Hepatocyte (in vitro differentiated cells): ENCODE results near the gene CDC45. TPM values are rescaled to one million over a fixed set of nuclear protein-coding genes. Genes with fewer than 3 reads are reported as not detected.

Experiments used
- DNase-seq: peaks from one replicate; pipeline ENCODE4 v3.0.0-alpha.2; 2016; ENCODE audit warnings: low spot score
- H2AFZ ChIP-seq: fragments of 200-600 bp; sonication (generic); 2 replicates; pipeline ENCODE4 v1.6.0; 2016; ENCODE audit warnings: antibody characterized with exemption, mild to moderate bottlenecking
- H3K27ac ChIP-seq: fragments of 200-600 bp; sonication (generic); 2 replicates; pipeline ENCODE4 v1.5.1; 2016; ENCODE audit warnings: mild to moderate bottlenecking
- H3K27me3 ChIP-seq: fragments of 200-600 bp; sonication (generic); 2 replicates; pipeline ENCODE4 v1.6.1; 2016
- H3K36me3 ChIP-seq: fragments of 200-600 bp; sonication (generic); replicated peaks from 2 replicates; pipeline ENCODE4 v1.5.1; 2016; ENCODE audit warnings: low read depth; ENCODE audit not compliant: insufficient read depth
- H3K4me1 ChIP-seq: fragments of 200-600 bp; sonication (generic); 2 replicates; pipeline ENCODE4 v1.5.1; 2016; ENCODE audit warnings: mild to moderate bottlenecking, moderate library complexity; ENCODE audit not compliant: insufficient read depth
- H3K4me2 ChIP-seq: fragments of 200-600 bp; sonication (generic); 2 replicates; pipeline ENCODE4 v1.6.0; 2016
- H3K4me3 ChIP-seq: fragments of 200-600 bp; sonication (generic); 2 replicates; pipeline ENCODE4 v1.5.1; 2016; ENCODE audit warnings: mild to moderate bottlenecking
- H3K79me2 ChIP-seq: fragments of 200-600 bp; sonication (generic); 2 replicates; pipeline ENCODE4 v1.6.0; 2017; ENCODE audit warnings: mild to moderate bottlenecking
- H3K9me2 ChIP-seq: fragments of 200-600 bp; sonication (generic); replicated peaks from 2 replicates; pipeline ENCODE4 v1.6.0; 2017; ENCODE audit warnings: mild to moderate bottlenecking; ENCODE audit not compliant: insufficient read depth
- H3K9me3 ChIP-seq: fragments of 200-600 bp; sonication (generic); 2 replicates; pipeline ENCODE4 v1.5.1; 2016; ENCODE audit warnings: low read depth, mild to moderate bottlenecking
- H4K20me1 ChIP-seq: fragments of 200-600 bp; sonication (generic); 2 replicates; pipeline ENCODE4 v1.6.0; 2016; ENCODE audit warnings: mild to moderate bottlenecking; ENCODE audit not compliant: insufficient read depth, poor library complexity, severe bottlenecking
- EZH2 ChIP-seq: fragments of 200-600 bp; sonication (generic); IDR thresholded peaks from 2 replicates; pipeline ENCODE4 v1.6.1; 2016; ENCODE audit warnings: antibody characterized with exemption, mild to moderate bottlenecking, borderline replicate concordance
- EZH2phosphoT487 ChIP-seq: fragments of 200-600 bp; sonication (generic); IDR thresholded peaks from one replicate; pipeline ENCODE4 v1.6.1; 2018; ENCODE audit warnings: antibody characterized with exemption, mild to moderate bottlenecking, low read depth, moderate library complexity; ENCODE audit not compliant: unreplicated experiment, severe bottlenecking
- WGBS: methylation state at CpG from one replicate; pipeline ENCODE4 v1.1.6; 2016; ENCODE audit warnings: low lambda C conversion rate; ENCODE audit errors: missing lambda C conversion rate; 5-methylcytosine and 5-hydroxymethylcytosine counted together
- polyA plus RNA-seq: library from polyadenylated mRNA; unstranded; fragments of >200 nt; fragmentation: Nextera tagmentation; extraction: Ambion mirVana; gene quantifications from 2 replicates; pipeline ENCODE4 v1.2.1, GENCODE V29; 2016
- total RNA-seq: library from RNA; depleted of rRNA; stranded (reverse); fragments of >200 nt; gene quantifications from 2 replicates; pipeline ENCODE4 v1.2.3, GENCODE V29; 2014
- TF ChIP-seq, protein P1 (sequence below): fragments of 200-600 bp; sonication (generic); IDR thresholded peaks from 2 replicates; pipeline ENCODE4 v1.5.1; 2016; ENCODE audit warnings: antibody characterized with exemption, mild to moderate bottlenecking; ENCODE audit not compliant: poor library complexity

CDC45 gene
- total and polyA plus RNA-seq, 2 experiments from 2014 or later = 3.5 to 6.5 TPM

DNA sequence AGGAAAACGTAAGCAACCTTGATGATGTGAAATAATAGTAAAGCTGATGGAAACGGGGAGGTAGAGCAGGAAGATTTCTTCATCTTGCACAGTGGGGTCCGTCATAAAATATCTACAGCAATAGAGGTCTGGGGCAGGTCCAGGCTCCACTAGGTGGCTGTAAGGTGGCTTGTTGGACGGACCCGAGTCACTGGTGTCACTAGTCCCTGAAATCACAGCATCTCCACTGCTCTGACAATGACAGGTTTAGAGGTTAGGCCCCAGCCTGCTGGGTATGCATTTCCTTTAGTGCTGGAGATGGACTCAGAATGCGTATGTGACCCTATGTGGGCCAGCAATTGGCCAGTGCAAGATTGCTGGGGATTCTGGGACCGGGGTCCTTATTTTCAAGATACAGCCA, 69.7 kb downstream of the CDC45 start:
- Histone ChIP-seq H3K27me3 (no peaks in the 10 kb centered on the region), H3K36me3 (no peaks in the 10 kb centered on the region), H3K9me2 (no peaks in the 10 kb centered on the region), H3K4me1 (no peaks in the 10 kb centered on the region), H4K20me1 (no peaks in the 10 kb centered on the region), H3K9me3 (no peaks in the 10 kb centered on the region), H3K79me2 (no peaks in the 10 kb centered on the region), H3K4me3 (no peak overlapping the region), H3K27ac (no peak overlapping the region), H2AFZ (no peak overlapping the region), H3K4me2 (no peak overlapping the region)
- TF ChIP-seq EZH2phosphoT487 (no peak), EZH2 (no peak)
- TF ChIP-seq, protein P1, sequence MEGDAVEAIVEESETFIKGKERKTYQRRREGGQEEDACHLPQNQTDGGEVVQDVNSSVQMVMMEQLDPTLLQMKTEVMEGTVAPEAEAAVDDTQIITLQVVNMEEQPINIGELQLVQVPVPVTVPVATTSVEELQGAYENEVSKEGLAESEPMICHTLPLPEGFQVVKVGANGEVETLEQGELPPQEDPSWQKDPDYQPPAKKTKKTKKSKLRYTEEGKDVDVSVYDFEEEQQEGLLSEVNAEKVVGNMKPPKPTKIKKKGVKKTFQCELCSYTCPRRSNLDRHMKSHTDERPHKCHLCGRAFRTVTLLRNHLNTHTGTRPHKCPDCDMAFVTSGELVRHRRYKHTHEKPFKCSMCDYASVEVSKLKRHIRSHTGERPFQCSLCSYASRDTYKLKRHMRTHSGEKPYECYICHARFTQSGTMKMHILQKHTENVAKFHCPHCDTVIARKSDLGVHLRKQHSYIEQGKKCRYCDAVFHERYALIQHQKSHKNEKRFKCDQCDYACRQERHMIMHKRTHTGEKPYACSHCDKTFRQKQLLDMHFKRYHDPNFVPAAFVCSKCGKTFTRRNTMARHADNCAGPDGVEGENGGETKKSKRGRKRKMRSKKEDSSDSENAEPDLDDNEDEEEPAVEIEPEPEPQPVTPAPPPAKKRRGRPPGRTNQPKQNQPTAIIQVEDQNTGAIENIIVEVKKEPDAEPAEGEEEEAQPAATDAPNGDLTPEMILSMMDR = no peak
- no peak for DNase-seq
- 84% methylated on average over 7 of the region's 7 CpGs for WGBS

DNA sequence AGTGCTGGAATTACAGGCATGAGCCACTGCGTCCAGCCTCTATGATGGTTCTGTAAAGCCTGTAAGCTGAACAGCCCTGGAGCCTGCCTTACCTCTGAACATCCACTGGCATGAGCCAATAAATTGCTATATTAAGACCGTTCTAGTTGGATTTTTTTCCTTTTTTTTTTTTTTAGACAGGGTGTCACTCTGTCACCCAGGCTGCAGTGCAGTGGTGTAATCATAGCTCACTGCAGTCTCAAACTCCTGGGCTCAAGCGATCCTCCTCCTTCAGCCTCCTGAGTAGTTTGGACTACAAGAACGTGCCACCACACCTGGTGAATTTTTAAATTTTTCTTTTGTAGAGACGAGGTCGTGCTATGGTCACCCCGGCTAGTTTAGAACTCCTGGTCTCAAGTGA, 70.7 kb downstream of the CDC45 start:
- H3K4me2 ChIP-seq = no peak overlapping the region
- no peaks in the 10 kb centered on the region for H4K20me1 ChIP-seq
- H3K9me3 ChIP-seq = no peaks in the 10 kb centered on the region
- H3K27ac ChIP-seq = no peak overlapping the region
- H3K4me3 ChIP-seq = no peak overlapping the region
- DNase-seq = no peak
- no peak overlapping the region for H2AFZ ChIP-seq
- TF ChIP-seq, protein P1 = no peak
- TF ChIP-seq EZH2phosphoT487 (no peak), EZH2 (no peak)
- no peaks in the 10 kb centered on the region for H3K4me1 ChIP-seq
- 87% methylated on average over 7 of the region's 7 CpGs for WGBS
- H3K27me3 ChIP-seq = no peaks in the 10 kb centered on the region
- no peaks in the 10 kb centered on the region for H3K36me3 ChIP-seq
- H3K79me2 ChIP-seq = no peaks in the 10 kb centered on the region
- no peaks in the 10 kb centered on the region for H3K9me2 ChIP-seq

DNA sequence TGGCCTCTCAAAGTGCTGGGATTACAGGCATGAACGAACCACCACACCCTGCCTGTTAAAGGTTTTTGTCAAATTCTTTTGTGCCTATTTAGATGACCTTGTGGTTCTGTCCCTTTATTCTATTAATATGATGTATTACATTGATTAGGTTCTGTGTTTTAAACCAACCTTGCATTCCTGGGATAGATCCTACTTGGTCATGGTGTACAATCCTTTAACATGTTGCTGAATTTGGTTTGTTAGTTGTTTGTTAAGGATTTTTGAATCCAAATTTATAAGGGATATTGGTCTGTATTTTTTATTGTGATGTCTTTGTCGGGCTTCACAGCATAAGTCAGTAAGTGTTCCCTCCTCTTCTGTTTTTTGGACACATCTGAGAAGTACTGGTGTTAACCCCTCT, 73.5 kb downstream of the CDC45 start:
- no peaks in the 10 kb centered on the region for H3K4me1 ChIP-seq
- no peaks in the 10 kb centered on the region for H4K20me1 ChIP-seq
- H3K36me3 ChIP-seq = no peaks in the 10 kb centered on the region
- WGBS = 91% methylated on average over 2 of the region's 2 CpGs
- H3K27me3 ChIP-seq = no peaks in the 10 kb centered on the region
- H3K9me2 ChIP-seq = no peaks in the 10 kb centered on the region
- no peak overlapping the region for H3K4me3 ChIP-seq
- H3K4me2 ChIP-seq = no peak overlapping the region
- TF ChIP-seq, protein P1 = no peak
- TF ChIP-seq EZH2phosphoT487 (no peak), EZH2 (no peak)
- no peak for DNase-seq
- no peak overlapping the region for H2AFZ ChIP-seq
- no peaks in the 10 kb centered on the region for H3K79me2 ChIP-seq
- H3K9me3 ChIP-seq = no peaks in the 10 kb centered on the region
- H3K27ac ChIP-seq = no peak overlapping the region

DNA sequence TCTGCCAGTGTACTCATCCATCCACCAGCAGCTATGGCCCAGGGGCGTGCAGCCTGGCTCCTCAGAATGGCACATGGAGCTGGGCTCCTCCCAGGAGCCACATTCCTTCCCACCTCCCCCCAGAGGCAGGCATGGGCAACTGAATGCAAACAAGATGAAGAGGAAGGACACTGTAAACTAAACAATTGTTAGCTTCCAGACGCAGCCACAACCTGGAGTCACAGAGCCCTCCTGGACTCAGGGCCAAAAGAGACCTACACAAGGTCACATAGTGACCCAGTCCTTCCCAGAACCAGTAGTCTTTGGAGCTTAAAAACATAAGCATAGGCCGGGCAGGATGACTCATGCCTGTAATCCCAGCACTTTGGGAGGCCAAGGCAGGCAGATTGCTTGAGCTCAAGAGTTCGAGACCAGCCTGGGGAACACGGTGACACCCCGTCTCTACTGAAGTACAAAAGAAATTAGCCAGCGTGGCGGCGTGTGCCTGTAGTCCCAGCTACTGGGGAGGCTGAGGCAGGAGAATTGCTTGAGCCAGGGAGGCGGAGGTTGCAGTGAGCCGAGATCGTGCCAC, 75.2 kb downstream of the CDC45 start:
- no peaks in the 10 kb centered on the region for H4K20me1 ChIP-seq
- WGBS = 69% methylated on average over 12 of the region's 12 CpGs

More for the DNA sequence above, 75.2 kb downstream of the CDC45 start:
- H3K4me2 ChIP-seq = no peak overlapping the region
- no peaks in the 10 kb centered on the region for H3K4me1 ChIP-seq
- H3K36me3 ChIP-seq = no peaks in the 10 kb centered on the region
- H2AFZ ChIP-seq = no peak overlapping the region
- no peaks in the 10 kb centered on the region for H3K79me2 ChIP-seq
- H3K9me2 ChIP-seq = no peaks in the 10 kb centered on the region
- H3K27me3 ChIP-seq = no peaks in the 10 kb centered on the region
- TF ChIP-seq EZH2phosphoT487 = no peak
- no peak for TF ChIP-seq EZH2
- TF ChIP-seq, protein P1 = no peak
- H3K4me3 ChIP-seq = no peak overlapping the region
- H3K9me3 ChIP-seq = no peaks in the 10 kb centered on the region
- no peak overlapping the region for H3K27ac ChIP-seq
- DNase-seq = no peak
